Measurements from ENCODE around the gene PARG. TPM values are rescaled to one million over a fixed set of nuclear protein-coding genes. Genes with fewer than 3 reads are reported as not detected.
"Not testable (repeated sequence)": the region's sequence is repeated elsewhere in the genome, so short reads cannot be mapped to it uniquely, and the experiment has no call there.

PARG gene
- total RNA-seq, 4 donors from 2014 or later, result 9.7 to 30.8 (median 24.7) TPM

- H3K4me1 ChIP-seq; intact Hi-C loops (cut with DNase I; ENCODE audit: low total_unique reads); in situ Hi-C loops (cut with MboI; ENCODE audit: low pct_ligation_motif_present in 1 of 4, low pct_unique_long_range_greater_than_20kb in 1 of 4, low sequenced_read_pairs in 3 of 4); H3K27ac ChIP-seq; H3K27me3 ChIP-seq; DNase-seq; H3K4me3 ChIP-seq; H3K9me3 ChIP-seq; H3K36me3 ChIP-seq: not testable (repeated sequence)
- 24 to 82% methylated on average over 3 to 4 of the region's 4 CpGs for WGBS, 2 donors (ENCODE audit: low coverage in 1 of 2)
These were observed 33.3 kb downstream of the PARG start for GRCh38 chr10:49908290-49909080.

DNA sequence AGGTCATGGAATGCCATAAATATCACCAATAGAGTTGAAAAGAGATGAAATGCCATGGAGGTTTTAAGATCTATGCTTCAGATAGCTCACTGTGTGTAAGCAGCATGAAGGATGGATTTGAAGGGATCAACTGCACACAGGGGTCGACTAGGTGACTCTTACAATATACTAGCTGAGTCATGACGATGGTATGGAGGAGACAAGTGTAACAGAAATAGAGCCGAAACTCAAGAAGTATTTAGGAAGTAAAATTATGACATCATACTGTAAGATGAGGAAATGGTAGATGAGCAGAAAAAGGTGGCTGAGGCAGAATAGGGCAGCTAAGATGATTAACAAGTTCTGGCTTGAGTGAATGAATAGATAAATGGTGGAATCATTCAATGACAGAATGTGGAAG, 38.0 kb downstream of the PARG start:
- H3K4me1 ChIP-seq; H3K4me3 ChIP-seq; H3K9me3 ChIP-seq; H3K27me3 ChIP-seq; intact Hi-C loops (cut with DNase I; ENCODE audit: low total_unique reads); in situ Hi-C loops (cut with MboI; ENCODE audit: low pct_ligation_motif_present in 1 of 4, low pct_unique_long_range_greater_than_20kb in 1 of 4, low sequenced_read_pairs in 3 of 4); H3K36me3 ChIP-seq; H3K27ac ChIP-seq; DNase-seq: not testable (repeated sequence)
- whole genome bisulfite sequencing, 2 donors (ENCODE audit: low coverage in 1 of 2), result 88 to 96% methylated on average over 3 of the region's 3 CpGs

DNA sequence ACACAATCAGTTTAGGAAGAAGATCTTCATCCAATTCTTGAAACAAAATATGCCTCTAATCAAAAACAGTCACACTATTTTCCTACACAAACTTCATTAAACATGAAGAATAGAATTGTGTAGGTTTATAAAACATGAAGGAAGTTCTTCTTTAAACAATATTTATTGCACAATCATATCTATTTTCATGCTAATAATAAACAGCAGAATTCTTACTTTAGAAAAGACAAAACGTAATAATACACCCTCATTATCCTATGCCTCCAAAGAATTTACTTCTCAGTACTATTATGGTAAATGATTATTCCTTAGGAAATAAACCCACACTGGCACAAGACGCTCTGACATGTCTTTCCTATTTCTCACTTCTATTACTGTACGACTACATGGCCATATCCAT, 41.4 kb downstream of the PARG start:
- H3K27me3 ChIP-seq; H3K9me3 ChIP-seq; DNase-seq; in situ Hi-C loops (cut with MboI; ENCODE audit: low pct_ligation_motif_present in 1 of 4, low pct_unique_long_range_greater_than_20kb in 1 of 4, low sequenced_read_pairs in 3 of 4); H3K27ac ChIP-seq; H3K36me3 ChIP-seq; H3K4me1 ChIP-seq; H3K4me3 ChIP-seq; intact Hi-C loops (cut with DNase I; ENCODE audit: low total_unique reads): not testable (repeated sequence)
- 81 to 83% methylated on average over 1 to 3 of the region's 3 CpGs for WGBS, 2 donors (ENCODE audit: low coverage in 1 of 2)

- H3K4me1 ChIP-seq; H3K9me3 ChIP-seq; intact Hi-C loops (cut with DNase I; ENCODE audit: low total_unique reads); H3K27me3 ChIP-seq; H3K4me3 ChIP-seq; H3K36me3 ChIP-seq; H3K27ac ChIP-seq; in situ Hi-C loops (cut with MboI; ENCODE audit: low pct_ligation_motif_present in 1 of 4, low pct_unique_long_range_greater_than_20kb in 1 of 4, low sequenced_read_pairs in 3 of 4); DNase-seq: not testable (repeated sequence)
- 100% methylated on average over 1 of the region's 2 CpGs; no CpG with 5 or more reads in 1 of the 2 donors for WGBS, 2 donors (ENCODE audit: low coverage in 1 of 2)
These were observed 41.8 kb downstream of the PARG start for GRCh38 chr10:49899999-49900398.

GRCh38 chr10:49890025-49890424, 51.8 kb downstream of the PARG start:
- H3K4me1 ChIP-seq; H3K27ac ChIP-seq; H3K36me3 ChIP-seq; in situ Hi-C loops (cut with MboI; ENCODE audit: low pct_ligation_motif_present in 1 of 4, low pct_unique_long_range_greater_than_20kb in 1 of 4, low sequenced_read_pairs in 3 of 4); H3K27me3 ChIP-seq; intact Hi-C loops (cut with DNase I; ENCODE audit: low total_unique reads); H3K9me3 ChIP-seq; DNase-seq; H3K4me3 ChIP-seq: not testable (repeated sequence)
- WGBS, 2 donors (ENCODE audit: low coverage in 1 of 2), result 99 to 100% methylated on average over 2 to 5 of the region's 5 CpGs
- peak in 1 of 5 experiments; percentile 22 for TF ChIP-seq CTCF (IDR thresholded peaks at IDR 0.05)

GRCh38 chr10:49884739-49885331, 57.0 kb downstream of the PARG start:
- H3K27ac ChIP-seq; DNase-seq; H3K4me3 ChIP-seq; H3K36me3 ChIP-seq; H3K27me3 ChIP-seq; H3K9me3 ChIP-seq; in situ Hi-C loops (cut with MboI; ENCODE audit: low pct_ligation_motif_present in 1 of 4, low pct_unique_long_range_greater_than_20kb in 1 of 4, low sequenced_read_pairs in 3 of 4); intact Hi-C loops (cut with DNase I; ENCODE audit: low total_unique reads); H3K4me1 ChIP-seq: not testable (repeated sequence)
- 71 to 80% methylated on average over 1 of the region's 3 CpGs for WGBS, 2 donors (ENCODE audit: low coverage in 1 of 2)

DNA sequence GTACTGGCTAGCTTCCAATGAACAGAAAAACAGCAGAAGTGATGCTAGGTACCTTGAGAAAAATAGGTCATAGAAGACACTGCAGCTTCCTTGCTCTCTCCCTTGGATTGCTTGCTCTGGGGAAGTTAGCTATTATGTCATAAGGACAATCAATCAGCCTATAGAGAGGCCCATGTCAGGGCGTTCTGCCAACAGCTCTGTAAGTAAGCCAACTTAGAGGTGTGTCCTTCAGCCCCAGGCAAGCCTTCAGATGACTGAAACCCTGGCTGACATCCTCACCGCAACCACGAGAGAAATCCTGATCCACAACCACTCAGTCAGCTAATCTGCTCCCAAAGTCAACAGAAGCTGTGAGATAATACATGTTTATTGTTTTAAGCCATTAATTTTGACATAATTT, 58.0 kb downstream of the PARG start:
- H3K27ac ChIP-seq; H3K36me3 ChIP-seq; in situ Hi-C loops (cut with MboI; ENCODE audit: low pct_ligation_motif_present in 1 of 4, low pct_unique_long_range_greater_than_20kb in 1 of 4, low sequenced_read_pairs in 3 of 4); H3K9me3 ChIP-seq; intact Hi-C loops (cut with DNase I; ENCODE audit: low total_unique reads); H3K4me3 ChIP-seq; H3K27me3 ChIP-seq; H3K4me1 ChIP-seq: not testable (repeated sequence)
- peak; percentile 41 for DNase-seq
- 40% methylated on average over 1 of the region's 3 CpGs; no CpG with 5 or more reads in 1 of the 2 donors for WGBS, 2 donors (ENCODE audit: low coverage in 1 of 2)

- H3K4me3 ChIP-seq; H3K36me3 ChIP-seq; DNase-seq; intact Hi-C loops (cut with DNase I; ENCODE audit: low total_unique reads); in situ Hi-C loops (cut with MboI; ENCODE audit: low pct_ligation_motif_present in 1 of 4, low pct_unique_long_range_greater_than_20kb in 1 of 4, low sequenced_read_pairs in 3 of 4); H3K27ac ChIP-seq; H3K4me1 ChIP-seq; H3K27me3 ChIP-seq; H3K9me3 ChIP-seq: not testable (repeated sequence)
- WGBS, 2 donors (ENCODE audit: low coverage in 1 of 2), result 93% methylated on average over 3 of the region's 3 CpGs; no CpG with 5 or more reads in 1 of the 2 donors
These were observed 59.5 kb downstream of the PARG start for GRCh38 chr10:49882327-49882726.

GRCh38 chr10:49872740-49873139, 69.1 kb downstream of the PARG start:
- no CpG with 5 or more reads among the region's 3 CpGs for whole genome bisulfite sequencing, 2 donors (ENCODE audit: low coverage in 1 of 2)
- H3K4me1 ChIP-seq; in situ Hi-C loops (cut with MboI; ENCODE audit: low pct_ligation_motif_present in 1 of 4, low pct_unique_long_range_greater_than_20kb in 1 of 4, low sequenced_read_pairs in 3 of 4); H3K4me3 ChIP-seq; H3K27me3 ChIP-seq; H3K9me3 ChIP-seq; intact Hi-C loops (cut with DNase I; ENCODE audit: low total_unique reads); DNase-seq; H3K27ac ChIP-seq; H3K36me3 ChIP-seq: not testable (repeated sequence)

DNA sequence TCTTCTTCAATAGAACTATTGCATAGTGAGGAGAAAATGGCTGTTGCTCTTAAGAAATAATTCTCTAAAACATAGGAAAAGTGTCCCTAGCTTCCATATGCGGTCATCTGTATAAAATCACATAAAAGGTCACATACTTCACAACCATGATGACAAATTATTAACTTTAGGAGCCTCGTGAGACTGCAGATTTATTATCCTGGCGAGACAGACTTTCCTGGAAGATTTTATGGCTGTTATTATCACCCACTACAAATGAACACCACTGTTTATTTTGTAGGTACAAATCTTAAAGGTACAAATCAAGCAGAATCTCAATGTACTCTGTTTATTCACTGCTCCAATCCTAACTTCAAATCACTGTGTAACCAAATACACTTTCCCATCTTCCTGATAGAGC, 70.4 kb downstream of the PARG start:
- H3K27me3 ChIP-seq; H3K9me3 ChIP-seq; DNase-seq; in situ Hi-C loops (cut with MboI; ENCODE audit: low pct_ligation_motif_present in 1 of 4, low pct_unique_long_range_greater_than_20kb in 1 of 4, low sequenced_read_pairs in 3 of 4); intact Hi-C loops (cut with DNase I; ENCODE audit: low total_unique reads); H3K27ac ChIP-seq; H3K4me1 ChIP-seq; H3K36me3 ChIP-seq; H3K4me3 ChIP-seq: not testable (repeated sequence)
- WGBS, 2 donors (ENCODE audit: low coverage in 1 of 2), result no CpG with 5 or more reads among the region's 3 CpGs
